HG02798 (cell line): ENCODE data around the gene PRLR.

Experiments used
- ATAC-seq: cut with Tn5 transposase; IDR thresholded peaks from one replicate; pipeline ENCODE4 v1.9.1; 2021; ENCODE audit warnings: mild to moderate bottlenecking; ENCODE audit not compliant: unreplicated experiment, poor library complexity

Gene PRLR

GRCh38 chr5:35015063-35015462 lies 215.2 kb downstream of the PRLR start:
- no peak for ATAC-seq

GRCh38 chr5:35012796-35013195 lies 217.5 kb downstream of the PRLR start:
- no peak for ATAC-seq

GRCh38 chr5:35012365-35012764 lies 217.9 kb downstream of the PRLR start:
- ATAC-seq = no peak

- no peak for ATAC-seq
Measured at GRCh38 chr5:35010676-35011075, 219.6 kb downstream of the PRLR start.

- no peak for ATAC-seq
Measured at GRCh38 chr5:35009657-35010056, 220.6 kb downstream of the PRLR start.

- no peak for ATAC-seq
Measured at GRCh38 chr5:35009019-35009418, 221.3 kb downstream of the PRLR start.

- no peak for ATAC-seq
Measured at GRCh38 chr5:35004771-35005170, 225.5 kb downstream of the PRLR start.

- no peak for ATAC-seq
Measured at GRCh38 chr5:35004200-35004599, 226.1 kb downstream of the PRLR start.

- peak; percentile 83 for ATAC-seq
Measured at GRCh38 chr5:35003018-35003957, 227.0 kb downstream of the PRLR start.

- ATAC-seq = no peak
Measured at GRCh38 chr5:35002459-35002858, 227.8 kb downstream of the PRLR start.

GRCh38 chr5:35001842-35002241 lies 228.4 kb downstream of the PRLR start:
- no peak for ATAC-seq
